Mucosa of rectum (tissue), 2 donors: Measurements from ENCODE around the gene LATS2.

Source experiments
- H3K27ac ChIP-seq, 2 donors: one replicate each; pipeline ENCODE4 v1.7.0; 2013; ENCODE audit warnings: inconsistent platforms in 2 of 2, low read depth in 2 of 2, low read length in 2 of 2
- H3K27me3 ChIP-seq, 2 donors: one replicate each; pipeline ENCODE4 v1.7.0; 2013; ENCODE audit warnings: low read length in 2 of 2; ENCODE audit not compliant: control insufficient read depth in 2 of 2, insufficient read depth in 2 of 2
- H3K36me3 ChIP-seq, 2 donors: one replicate each; pipeline ENCODE4 v1.7.0; 2013; ENCODE audit warnings: low read length in 2 of 2; ENCODE audit not compliant: control insufficient read depth in 2 of 2, insufficient read depth in 2 of 2
- H3K4me1 ChIP-seq, 2 donors: one replicate each; pipeline ENCODE4 v1.7.0; 2013; ENCODE audit warnings: low read length in 2 of 2, mild to moderate bottlenecking in 1 of 2; ENCODE audit not compliant: control insufficient read depth in 2 of 2, insufficient read depth in 2 of 2
- H3K4me3 ChIP-seq, 2 donors: one replicate each; pipeline ENCODE4 v1.7.0; 2013; ENCODE audit warnings: low read length in 2 of 2
- H3K9ac ChIP-seq, 2 donors: one replicate each; pipeline ENCODE4 v1.7.0; 2013; ENCODE audit warnings: low read length in 2 of 2, low read depth in 1 of 2, mild to moderate bottlenecking in 1 of 2
- H3K9me3 ChIP-seq, 2 donors: one replicate each; pipeline ENCODE4 v1.7.0; 2013; ENCODE audit warnings: low read length in 2 of 2; ENCODE audit not compliant: control insufficient read depth in 2 of 2
- donor health status: healthy.
- donor health status: Normal muscosa, but diverticular disease.

The LATS2 gene

DNA sequence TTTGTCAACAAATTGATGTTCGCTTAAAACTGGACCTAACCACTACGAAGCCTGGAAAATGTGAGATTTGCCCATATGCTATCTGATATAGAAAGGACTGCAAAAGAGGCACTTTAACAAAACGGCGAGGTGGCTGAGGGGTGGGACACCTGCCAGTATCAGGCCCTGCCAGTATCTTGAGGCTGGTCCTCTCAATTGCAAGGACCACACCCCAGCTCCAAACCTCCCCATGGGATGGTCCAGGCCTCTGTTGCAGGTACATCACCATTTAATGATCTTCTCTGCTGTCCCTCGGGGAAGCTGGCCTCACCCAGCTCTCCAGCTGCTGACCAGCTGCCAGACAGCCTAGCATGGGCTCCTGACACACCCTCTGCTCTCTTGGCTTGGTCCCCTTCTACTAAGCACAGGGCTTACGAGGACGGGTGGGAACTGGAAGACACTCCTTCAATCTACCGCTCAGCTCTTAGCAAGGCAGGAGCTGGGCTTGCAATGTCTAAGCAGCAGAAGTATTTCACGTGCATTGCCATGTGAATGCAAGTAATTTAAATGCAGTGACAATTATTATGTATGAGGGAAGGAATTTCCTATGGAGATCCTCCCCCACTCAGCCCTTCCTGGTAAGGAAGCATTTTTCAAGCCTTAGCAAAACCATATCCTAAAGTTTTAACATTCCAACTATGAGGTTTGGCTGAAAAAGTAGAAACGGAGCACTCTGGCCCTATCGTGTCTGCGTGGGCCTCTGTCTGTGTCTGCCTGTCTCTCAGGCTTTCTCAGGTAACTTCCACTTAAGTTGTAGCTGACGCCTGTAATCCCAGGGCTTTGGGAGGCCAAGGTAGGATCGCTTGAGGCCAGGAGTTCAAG is 63.9 kb downstream of the LATS2 start:
- Histone ChIP-seq H3K4me1 (peaks cover 0 to 5% of the 10 kb centered on the region in 2 donors), H3K9me3 (no peaks in the 10 kb centered on the region), H3K27ac (no peak overlapping the region), H3K36me3 (no peaks in the 10 kb centered on the region), H3K27me3 (no peaks in the 10 kb centered on the region), H3K4me3 (no peak overlapping the region), H3K9ac (no peak overlapping the region)

DNA sequence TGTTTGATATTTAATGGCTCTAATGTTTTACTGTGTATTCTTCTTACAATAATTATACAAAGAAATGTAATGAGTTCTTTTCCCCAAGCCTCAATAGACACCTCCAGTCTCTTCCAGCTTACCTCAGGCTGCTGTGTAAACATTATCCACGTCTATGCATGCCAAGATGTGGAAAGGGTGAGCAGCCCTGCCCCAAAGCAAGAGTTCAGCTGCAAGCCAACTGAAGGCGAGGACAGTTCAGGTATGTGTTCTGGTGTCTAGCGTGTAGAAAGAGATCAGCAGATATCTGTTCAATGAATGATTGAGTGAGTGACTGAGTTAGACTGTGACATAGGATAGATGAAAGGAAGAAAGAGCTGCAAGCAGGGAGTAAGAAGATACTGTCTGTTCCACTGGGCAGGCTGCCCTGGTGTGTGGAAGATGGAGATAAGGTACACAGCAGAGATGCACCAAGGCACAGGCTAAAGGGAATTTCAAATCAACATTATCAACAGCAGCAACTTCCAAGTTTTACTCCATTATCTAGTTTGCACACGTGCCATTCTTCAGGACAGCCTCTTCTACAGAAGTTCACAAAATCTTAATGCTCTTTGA is 66.0 kb downstream of the LATS2 start:
- Histone ChIP-seq H3K36me3 (no peaks in the 10 kb centered on the region), H3K27ac (no peak overlapping the region), H3K9ac (no peak overlapping the region), H3K27me3 (no peaks in the 10 kb centered on the region), H3K9me3 (no peaks in the 10 kb centered on the region), H3K4me1 (peaks cover 0 to 5% of the 10 kb centered on the region in 2 donors), H3K4me3 (no peak overlapping the region)

DNA sequence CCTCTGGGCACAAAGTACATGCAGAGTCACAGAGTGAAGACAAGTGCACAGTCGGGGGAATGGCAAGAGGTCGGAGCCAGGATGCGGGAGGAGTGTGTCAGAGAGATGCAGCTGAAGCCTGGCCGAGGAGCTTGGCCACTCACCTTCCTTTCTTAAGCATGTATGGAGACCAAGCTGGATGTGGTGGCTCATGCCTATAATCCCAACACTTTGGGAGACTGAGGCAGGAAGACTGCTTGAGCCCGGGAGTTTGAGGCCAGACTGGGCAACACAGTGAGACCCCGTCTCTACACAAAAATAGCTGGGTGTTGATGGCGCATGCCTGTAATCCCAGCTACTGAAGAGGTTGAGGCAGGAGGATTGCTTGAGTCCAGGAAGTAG is 67.0 kb downstream of the LATS2 start:
- Histone ChIP-seq H3K4me3 (no peak overlapping the region), H3K9me3 (no peaks in the 10 kb centered on the region), H3K9ac (no peak overlapping the region), H3K27ac (no peak overlapping the region), H3K36me3 (no peaks in the 10 kb centered on the region), H3K4me1 (peaks cover 0 to 5% of the 10 kb centered on the region in 2 donors), H3K27me3 (no peaks in the 10 kb centered on the region)

DNA sequence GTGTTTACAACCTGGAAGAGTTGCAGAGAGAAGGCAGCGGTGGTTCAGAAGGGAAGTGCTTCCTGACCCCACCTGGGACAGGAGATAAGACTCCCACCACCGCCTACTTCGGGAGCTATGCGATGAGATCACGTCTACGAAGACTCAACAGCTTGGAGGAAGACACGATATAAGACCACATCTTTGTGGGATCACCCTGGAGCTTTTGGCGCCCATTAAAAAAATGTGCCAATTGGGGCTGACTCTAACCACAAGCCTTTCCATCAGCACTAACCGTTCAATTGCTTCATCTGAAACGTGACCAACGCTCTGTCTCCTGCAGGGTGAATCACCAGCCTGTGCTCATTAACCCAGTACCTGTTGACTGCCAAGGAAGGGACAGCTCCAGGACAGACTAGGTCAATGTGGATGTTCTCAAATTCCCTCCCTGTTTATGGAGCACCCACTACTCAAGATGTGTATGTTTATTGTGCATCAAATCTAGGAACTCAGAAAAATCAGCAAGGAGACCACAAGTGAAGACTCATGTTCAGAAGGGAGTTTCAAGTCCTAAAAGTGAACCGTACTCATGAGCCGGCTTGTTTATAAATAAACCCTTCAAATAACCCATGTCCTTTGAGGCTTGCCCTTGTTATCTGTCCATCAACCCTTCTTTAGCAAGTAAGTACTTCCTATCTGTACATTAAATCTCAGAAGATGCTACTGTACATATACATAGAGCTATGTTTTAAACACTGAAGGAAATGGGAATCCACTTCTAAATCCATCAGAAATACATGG is 67.5 kb downstream of the LATS2 start:
- H3K9me3 ChIP-seq: no peaks in the 10 kb centered on the region
- no peaks in the 10 kb centered on the region for H3K36me3 ChIP-seq
- H3K9ac ChIP-seq: no peak overlapping the region
- no peaks in the 10 kb centered on the region for H3K27me3 ChIP-seq
- H3K4me3 ChIP-seq: no peak overlapping the region
- H3K27ac ChIP-seq: no peak overlapping the region
- peaks cover 0 to 5% of the 10 kb centered on the region in 2 donors for H3K4me1 ChIP-seq

DNA sequence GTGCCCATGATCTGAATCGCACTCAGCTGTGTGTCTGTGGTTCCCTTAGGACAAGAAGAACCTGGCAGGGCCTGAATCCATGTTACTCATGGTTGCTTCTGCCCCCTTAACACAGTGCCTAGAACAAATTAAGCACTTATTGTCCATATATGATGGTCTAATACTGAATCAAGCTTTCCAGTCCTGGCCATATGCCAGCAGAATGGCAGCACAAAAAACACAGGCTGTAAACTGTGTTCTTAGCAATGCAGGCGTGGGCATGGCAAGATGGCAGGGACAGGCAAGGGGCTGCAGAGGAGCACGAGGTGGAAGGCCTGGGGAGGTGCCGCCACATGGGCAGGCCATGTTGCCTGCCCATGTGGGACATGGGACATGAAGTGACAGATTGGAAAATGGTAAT is 68.2 kb downstream of the LATS2 start:
- peaks cover 0 to 5% of the 10 kb centered on the region in 2 donors for H3K4me1 ChIP-seq
- no peaks in the 10 kb centered on the region for H3K36me3 ChIP-seq
- H3K9me3 ChIP-seq: no peaks in the 10 kb centered on the region
- H3K4me3 ChIP-seq: no peak overlapping the region
- no peaks in the 10 kb centered on the region for H3K27me3 ChIP-seq
- no peak overlapping the region for H3K27ac ChIP-seq
- H3K9ac ChIP-seq: no peak overlapping the region

DNA sequence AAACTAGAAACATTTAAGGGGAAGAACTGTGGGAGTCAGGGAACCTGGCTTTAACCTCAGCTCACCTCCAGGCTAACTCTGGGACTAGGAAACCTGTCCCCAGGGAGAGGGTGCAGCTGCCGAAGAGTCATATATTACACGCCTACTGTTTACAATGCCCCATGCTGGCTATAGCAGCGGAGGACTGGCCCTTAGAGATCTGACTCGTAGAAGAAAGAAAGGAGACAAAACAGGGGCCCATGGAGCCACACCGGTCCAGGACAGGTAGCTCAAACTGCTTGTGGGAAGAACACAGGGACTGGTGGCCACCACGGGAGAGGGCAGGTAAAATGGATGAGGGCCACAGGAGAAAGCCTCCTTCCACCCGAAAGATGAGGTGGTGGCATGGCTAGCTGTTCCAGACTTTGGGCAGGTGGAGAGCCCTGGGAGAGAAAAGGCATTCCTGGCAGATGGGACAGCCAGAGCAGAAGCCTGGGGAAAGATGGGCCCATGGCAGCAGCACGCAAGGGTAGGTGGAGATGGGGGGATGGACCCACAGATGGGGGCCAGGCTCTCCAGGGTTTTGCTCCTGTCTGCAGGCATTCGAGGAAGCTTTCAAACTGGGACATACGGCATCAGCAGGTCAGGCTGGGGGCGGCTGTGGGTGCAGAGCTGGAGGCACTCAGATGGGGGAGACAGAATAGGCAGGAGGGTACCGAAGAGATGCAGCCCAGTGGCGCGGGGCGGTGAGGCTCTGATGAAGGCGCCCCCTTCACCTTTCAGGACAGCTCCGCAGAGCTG is 69.5 kb downstream of the LATS2 start:
- Histone ChIP-seq H3K36me3 (peaks cover 0 to 6% of the 10 kb centered on the region in 2 donors), H3K4me1 (no peaks in the 10 kb centered on the region), H3K9ac (no peak overlapping the region), H3K27ac (no peak overlapping the region), H3K4me3 (no peak overlapping the region), H3K27me3 (no peaks in the 10 kb centered on the region), H3K9me3 (no peaks in the 10 kb centered on the region)

DNA sequence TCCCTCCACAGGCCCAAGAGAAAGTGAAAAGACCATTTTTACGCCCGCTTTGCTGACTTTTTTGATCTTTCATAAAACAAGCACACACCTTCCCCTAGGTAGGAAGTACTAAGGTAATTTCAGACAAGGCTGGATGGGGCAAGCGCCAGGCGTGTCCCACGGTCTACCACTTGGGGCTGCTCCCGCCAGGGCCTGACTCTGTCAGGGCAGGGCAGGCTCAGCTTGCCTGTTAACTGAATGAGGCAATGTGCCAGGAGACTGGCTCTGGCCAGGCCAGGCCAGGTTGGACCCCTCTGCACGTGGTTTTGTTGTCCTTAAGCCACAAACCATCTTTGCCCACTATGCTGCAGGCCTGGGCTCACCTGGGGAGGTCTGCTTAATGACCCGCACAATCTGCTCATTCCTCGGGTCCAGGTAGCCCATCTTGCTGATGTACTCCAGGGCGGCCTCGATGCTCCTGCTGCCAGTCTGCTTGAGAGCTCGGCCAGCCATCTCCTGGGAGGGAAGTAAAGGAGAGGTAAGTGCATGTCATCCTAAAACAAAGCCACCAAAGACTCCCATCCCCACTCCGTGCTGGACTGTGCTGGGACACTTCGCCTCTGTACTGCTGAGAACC is 70.4 kb downstream of the LATS2 start:
- no peaks in the 10 kb centered on the region for H3K4me1 ChIP-seq

DNA sequence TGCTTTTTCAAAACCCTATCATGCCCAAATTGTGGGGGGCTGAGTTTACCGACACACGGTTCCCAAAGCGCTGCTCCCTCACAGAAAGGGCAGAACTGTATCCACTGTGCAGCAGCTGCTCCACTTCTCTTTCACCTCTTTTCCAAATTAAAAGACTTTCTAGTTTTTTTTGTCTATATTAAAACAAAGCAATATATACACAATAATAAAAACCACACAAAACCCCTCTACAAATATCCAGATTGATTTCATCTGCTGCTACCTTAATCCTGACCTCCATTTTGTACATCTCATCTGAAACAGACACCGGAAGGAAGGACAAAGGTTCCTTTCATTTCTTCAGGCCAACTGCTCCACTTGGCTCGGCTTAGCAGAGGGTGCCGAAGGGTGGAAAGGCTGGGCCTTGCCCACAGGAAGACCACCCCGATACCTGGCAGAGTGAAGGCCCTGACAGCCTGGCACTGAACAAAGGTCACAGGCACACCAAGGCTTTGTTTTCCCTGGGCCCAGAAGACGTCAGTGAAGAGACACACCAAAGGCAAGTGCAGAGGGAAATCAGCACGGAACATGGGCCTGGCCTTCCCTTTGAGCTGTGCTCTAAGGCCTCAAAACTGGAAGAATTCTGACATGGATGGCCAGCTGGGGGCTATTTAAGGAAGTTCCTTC is 71.6 kb downstream of the LATS2 start:
- Histone ChIP-seq H3K4me3 (no peak overlapping the region), H3K36me3 (peaks cover 0 to 6% of the 10 kb centered on the region in 2 donors), H3K27me3 (no peaks in the 10 kb centered on the region), H3K9me3 (no peaks in the 10 kb centered on the region), H3K27ac (no peak overlapping the region), H3K4me1 (no peaks in the 10 kb centered on the region), H3K9ac (no peak overlapping the region)

More for the DNA sequence above, 70.4 kb downstream of the LATS2 start:
- H3K9me3 ChIP-seq: no peaks in the 10 kb centered on the region
- no peak overlapping the region for H3K4me3 ChIP-seq
- no peak overlapping the region for H3K9ac ChIP-seq
- H3K36me3 ChIP-seq: peaks cover 0 to 6% of the 10 kb centered on the region in 2 donors
- H3K27ac ChIP-seq: no peak overlapping the region
- no peaks in the 10 kb centered on the region for H3K27me3 ChIP-seq
